ENCODE results near the gene DNHD1.

The DNHD1 gene

GRCh38 chr11:6541356-6541755, 44.3 kb downstream of the DNHD1 start:
- TF ChIP-seq, protein P1, sequence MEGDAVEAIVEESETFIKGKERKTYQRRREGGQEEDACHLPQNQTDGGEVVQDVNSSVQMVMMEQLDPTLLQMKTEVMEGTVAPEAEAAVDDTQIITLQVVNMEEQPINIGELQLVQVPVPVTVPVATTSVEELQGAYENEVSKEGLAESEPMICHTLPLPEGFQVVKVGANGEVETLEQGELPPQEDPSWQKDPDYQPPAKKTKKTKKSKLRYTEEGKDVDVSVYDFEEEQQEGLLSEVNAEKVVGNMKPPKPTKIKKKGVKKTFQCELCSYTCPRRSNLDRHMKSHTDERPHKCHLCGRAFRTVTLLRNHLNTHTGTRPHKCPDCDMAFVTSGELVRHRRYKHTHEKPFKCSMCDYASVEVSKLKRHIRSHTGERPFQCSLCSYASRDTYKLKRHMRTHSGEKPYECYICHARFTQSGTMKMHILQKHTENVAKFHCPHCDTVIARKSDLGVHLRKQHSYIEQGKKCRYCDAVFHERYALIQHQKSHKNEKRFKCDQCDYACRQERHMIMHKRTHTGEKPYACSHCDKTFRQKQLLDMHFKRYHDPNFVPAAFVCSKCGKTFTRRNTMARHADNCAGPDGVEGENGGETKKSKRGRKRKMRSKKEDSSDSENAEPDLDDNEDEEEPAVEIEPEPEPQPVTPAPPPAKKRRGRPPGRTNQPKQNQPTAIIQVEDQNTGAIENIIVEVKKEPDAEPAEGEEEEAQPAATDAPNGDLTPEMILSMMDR (IDR thresholded peaks at IDR 0.05; ENCODE audit: insufficient read depth, low read length, missing control alignments), result no peak
- ChIA-PET CTCF (interaction anchor here (0.8 to 6.4 kb wide), 4 partner anchors 10 to 59 kb away, joined by 3 to 60 read pairs (median 3); no protein-coding TSS in a partner anchor), POLR2A (no interaction called here)
- H3K4me3 ChIP-seq (ENCODE audit: low read depth, low read length), result no peak overlapping the region
- no peak for DNase-seq (ENCODE audit: low read depth, low spot score)

GRCh38 chr11:6542727-6543126, 45.6 kb downstream of the DNHD1 start:
- ChIA-PET POLR2A (no interaction called here), CTCF (interaction anchor here (1.3 to 6.4 kb wide), 3 partner anchors 10 to 163 kb away, joined by 3 to 60 read pairs (median 4); no protein-coding TSS in a partner anchor)
- H3K4me3 ChIP-seq (ENCODE audit: low read depth, low read length), result no peak overlapping the region
- TF ChIP-seq, protein P1 (IDR thresholded peaks at IDR 0.05; ENCODE audit: insufficient read depth, low read length, missing control alignments), result no peak
- no peak for DNase-seq (ENCODE audit: low read depth, low spot score)

DNA sequence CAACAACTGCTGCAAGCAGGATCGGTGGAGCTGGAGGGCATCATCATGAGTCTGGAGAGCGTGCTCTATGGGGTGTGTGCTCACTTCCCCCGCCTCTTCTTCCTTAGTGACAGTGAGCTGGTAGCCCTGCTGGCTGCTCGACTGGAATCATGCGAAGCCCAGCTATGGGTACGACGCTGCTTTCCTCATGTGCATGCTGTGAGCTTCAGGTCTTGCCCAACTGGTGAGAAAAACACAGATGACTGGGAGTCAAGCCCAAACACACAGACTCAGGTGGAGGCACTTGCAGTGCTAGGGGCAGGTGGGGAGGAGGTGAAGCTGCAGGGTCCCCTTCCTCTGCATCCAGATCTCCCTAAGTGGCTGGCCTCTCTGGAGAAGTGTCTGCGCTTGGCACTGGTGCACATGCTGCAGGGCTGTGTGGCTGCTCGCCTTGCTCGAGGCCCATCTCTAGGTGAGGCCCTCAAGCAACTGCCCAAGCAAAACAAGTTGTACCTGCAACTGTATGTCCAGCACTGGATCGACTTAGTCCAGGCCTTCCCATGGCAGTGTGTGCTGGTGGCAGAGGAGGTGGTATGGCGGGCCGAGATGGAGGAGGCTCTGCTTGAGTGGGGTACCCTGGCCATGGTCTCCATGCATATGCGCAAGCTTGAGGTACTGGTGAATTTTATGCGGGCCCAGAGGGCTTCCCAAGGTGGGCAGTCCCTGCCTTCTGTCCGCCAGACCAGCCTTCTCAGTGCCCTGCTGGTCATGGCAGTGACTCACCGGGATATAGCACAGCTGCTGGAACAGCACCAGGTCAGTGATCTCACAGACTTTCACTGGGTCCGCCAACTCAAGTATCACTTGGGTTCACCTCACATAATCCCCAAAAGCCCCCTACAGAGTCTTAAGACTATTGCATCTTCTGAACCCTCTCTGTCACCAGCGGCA, 48.1 kb downstream of the DNHD1 start:
- H3K4me3 ChIP-seq (ENCODE audit: low read depth, low read length), result no peak overlapping the region
- ChIA-PET CTCF (interaction anchor here (1.0 to 6.4 kb wide), 6 partner anchors 14 to 160 kb away, joined by 3 to 60 read pairs (median 5); no protein-coding TSS in a partner anchor), POLR2A (interaction anchor here (0.6 kb wide), 1 partner anchor 62 kb away, joined by 3 read pairs; no protein-coding TSS in a partner anchor)
- no peak for DNase-seq (ENCODE audit: low read depth, low spot score)
- TF ChIP-seq, protein P1 (IDR thresholded peaks at IDR 0.05; ENCODE audit: insufficient read depth, low read length, missing control alignments), result no peak

GRCh38 chr11:6545917-6546605, 49.0 kb downstream of the DNHD1 start:
- CTCF ChIA-PET, result interaction anchor here (1.1 to 2.4 kb wide), 3 partner anchors 15 to 160 kb away, joined by 3 to 15 read pairs (median 7); no protein-coding TSS in a partner anchor

GRCh38 chr11:6546735-6547134, 49.7 kb downstream of the DNHD1 start:
- ChIA-PET POLR2A (no interaction called here), CTCF (interaction anchor here (1.8 to 2.4 kb wide), 2 partner anchors 16 to 159 kb away, joined by 7 to 15 read pairs; no protein-coding TSS in a partner anchor)
- no peak overlapping the region for H3K4me3 ChIP-seq (ENCODE audit: low read depth, low read length)
- no peak for DNase-seq (ENCODE audit: low read depth, low spot score)
- TF ChIP-seq, protein P1 (IDR thresholded peaks at IDR 0.05; ENCODE audit: insufficient read depth, low read length, missing control alignments), result no peak

More at GRCh38 chr11:6545917-6546605, 49.0 kb downstream of the DNHD1 start:
- TF ChIP-seq, protein P1 (IDR thresholded peaks at IDR 0.05; ENCODE audit: insufficient read depth, low read length, missing control alignments), result no peak
- POLR2A ChIA-PET, result interaction anchor here (0.6 kb wide), 1 partner anchor 61 kb away, joined by 3 read pairs; no protein-coding TSS in a partner anchor
- no peak for DNase-seq (ENCODE audit: low read depth, low spot score)
- no peak overlapping the region for H3K4me3 ChIP-seq (ENCODE audit: low read depth, low read length)

All from AG04449 (cell line).